ENCODE measurements around the gene TRIM14.
"Not testable (repeated sequence)": the region's sequence is repeated elsewhere in the genome, so short reads cannot be mapped to it uniquely, and the experiment has no call there.

Gene TRIM14

GRCh38 chr9:98095401-98095800, 23.6 kb downstream of the TRIM14 start:
- TF ChIP-seq CTCF (IDR thresholded peaks at IDR 0.05; ENCODE audit: control insufficient read depth, insufficient read depth, low read depth, low read length, missing control alignments), result no peak
- DNase-seq (ENCODE audit: low read depth), result no peak

GRCh38 chr9:98094851-98095250, 24.2 kb downstream of the TRIM14 start:
- no peak for TF ChIP-seq CTCF (IDR thresholded peaks at IDR 0.05; ENCODE audit: control insufficient read depth, insufficient read depth, low read depth, low read length, missing control alignments)

More at GRCh38 chr9:98095401-98095800, 23.6 kb downstream of the TRIM14 start:
- H3K4me3 ChIP-seq (ENCODE audit: control insufficient read depth, low read depth, low read length), result no peak overlapping the region

GRCh38 chr9:98094316-98094715, 24.7 kb downstream of the TRIM14 start:
- H3K4me3 ChIP-seq (ENCODE audit: control insufficient read depth, low read depth, low read length), result no peak overlapping the region
- no peak for DNase-seq (ENCODE audit: low read depth)
- no peak for TF ChIP-seq CTCF (IDR thresholded peaks at IDR 0.05; ENCODE audit: control insufficient read depth, insufficient read depth, low read depth, low read length, missing control alignments)

More at GRCh38 chr9:98094851-98095250, 24.2 kb downstream of the TRIM14 start:
- DNase-seq (ENCODE audit: low read depth), result no peak
- H3K4me3 ChIP-seq (ENCODE audit: control insufficient read depth, low read depth, low read length), result no peak overlapping the region

GRCh38 chr9:98092613-98092931, 26.4 kb downstream of the TRIM14 start:
- DNase-seq (ENCODE audit: low read depth), result no peak
- no peak overlapping the region for H3K4me3 ChIP-seq (ENCODE audit: control insufficient read depth, low read depth, low read length)
- no peak for TF ChIP-seq CTCF (IDR thresholded peaks at IDR 0.05; ENCODE audit: control insufficient read depth, insufficient read depth, low read depth, low read length, missing control alignments)

- H3K4me3 ChIP-seq (ENCODE audit: control insufficient read depth, low read depth, low read length), result no peak overlapping the region
- no peak for DNase-seq (ENCODE audit: low read depth)
- no peak for TF ChIP-seq CTCF (IDR thresholded peaks at IDR 0.05; ENCODE audit: control insufficient read depth, insufficient read depth, low read depth, low read length, missing control alignments)
Measured at GRCh38 chr9:98091735-98092612, 27.0 kb downstream of the TRIM14 start.

- DNase-seq (ENCODE audit: low read depth); H3K4me3 ChIP-seq (ENCODE audit: control insufficient read depth, low read depth, low read length): not testable (repeated sequence)
Measured at GRCh38 chr9:98090674-98091073, 28.3 kb downstream of the TRIM14 start.

- TF ChIP-seq CTCF (IDR thresholded peaks at IDR 0.05; ENCODE audit: control insufficient read depth, insufficient read depth, low read depth, low read length, missing control alignments), result no peak
- DNase-seq (ENCODE audit: low read depth), result no peak
- no peak overlapping the region for H3K4me3 ChIP-seq (ENCODE audit: control insufficient read depth, low read depth, low read length)
Measured at GRCh38 chr9:98087420-98088354, 31.3 kb downstream of the TRIM14 start.

Data from AG09309 (cell line).